ENCODE data around the gene TTLL9.

DNA sequence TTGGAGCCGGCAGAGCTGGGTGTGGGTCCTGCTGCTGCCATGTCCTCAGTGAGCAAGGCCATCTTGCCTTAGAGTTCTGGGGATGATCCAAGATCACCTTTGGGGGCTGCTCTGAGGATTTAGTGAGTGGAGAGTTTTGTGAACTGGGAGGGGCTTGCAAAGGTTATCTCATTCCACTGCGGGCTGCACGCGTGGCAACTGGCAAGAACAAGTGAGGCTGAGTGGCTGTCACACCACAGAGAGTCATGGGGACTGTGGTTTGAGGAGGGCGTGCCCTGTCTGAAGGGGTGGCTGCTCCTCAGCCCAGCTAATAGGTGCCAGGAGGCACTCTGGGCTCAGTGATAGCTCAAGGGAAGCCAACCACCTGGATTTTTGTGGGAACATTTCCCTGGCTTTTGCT is 37.6 kb downstream of the TTLL9 start:
- TF ChIP-seq HDAC6 (IDR thresholded peaks at IDR 0.05; ENCODE audit: unreplicated experiment) (no peak), TAF1 (IDR thresholded peaks at IDR 0.05; ENCODE audit: borderline replicate concordance, low read depth, low read length) (no peak), ASH2L (IDR thresholded peaks at IDR 0.05; ENCODE audit: borderline replicate concordance, low read depth) (no peak), NRF1 (conservative IDR thresholded peaks at IDR 0.05; ENCODE audit: low read depth, low read length) (no peak), EZH2 (IDR thresholded peaks at IDR 0.05; ENCODE audit: borderline replicate concordance, control insufficient read depth, low read depth, low read length) (no peak), BACH1 (IDR thresholded peaks at IDR 0.05; ENCODE audit: borderline replicate concordance) (no peak), SMC3 (IDR thresholded peaks at IDR 0.05; ENCODE audit: borderline replicate concordance, low read length) (no peak), NR2F1 (conservative IDR thresholded peaks at IDR 0.05) (no peak), CBX3 (IDR thresholded peaks at IDR 0.05; ENCODE audit: borderline replicate concordance, low read depth) (no peak), MTA2 (IDR thresholded peaks at IDR 0.05; ENCODE audit: low read depth) (no peak)
- TF ChIP-seq, protein P1, sequence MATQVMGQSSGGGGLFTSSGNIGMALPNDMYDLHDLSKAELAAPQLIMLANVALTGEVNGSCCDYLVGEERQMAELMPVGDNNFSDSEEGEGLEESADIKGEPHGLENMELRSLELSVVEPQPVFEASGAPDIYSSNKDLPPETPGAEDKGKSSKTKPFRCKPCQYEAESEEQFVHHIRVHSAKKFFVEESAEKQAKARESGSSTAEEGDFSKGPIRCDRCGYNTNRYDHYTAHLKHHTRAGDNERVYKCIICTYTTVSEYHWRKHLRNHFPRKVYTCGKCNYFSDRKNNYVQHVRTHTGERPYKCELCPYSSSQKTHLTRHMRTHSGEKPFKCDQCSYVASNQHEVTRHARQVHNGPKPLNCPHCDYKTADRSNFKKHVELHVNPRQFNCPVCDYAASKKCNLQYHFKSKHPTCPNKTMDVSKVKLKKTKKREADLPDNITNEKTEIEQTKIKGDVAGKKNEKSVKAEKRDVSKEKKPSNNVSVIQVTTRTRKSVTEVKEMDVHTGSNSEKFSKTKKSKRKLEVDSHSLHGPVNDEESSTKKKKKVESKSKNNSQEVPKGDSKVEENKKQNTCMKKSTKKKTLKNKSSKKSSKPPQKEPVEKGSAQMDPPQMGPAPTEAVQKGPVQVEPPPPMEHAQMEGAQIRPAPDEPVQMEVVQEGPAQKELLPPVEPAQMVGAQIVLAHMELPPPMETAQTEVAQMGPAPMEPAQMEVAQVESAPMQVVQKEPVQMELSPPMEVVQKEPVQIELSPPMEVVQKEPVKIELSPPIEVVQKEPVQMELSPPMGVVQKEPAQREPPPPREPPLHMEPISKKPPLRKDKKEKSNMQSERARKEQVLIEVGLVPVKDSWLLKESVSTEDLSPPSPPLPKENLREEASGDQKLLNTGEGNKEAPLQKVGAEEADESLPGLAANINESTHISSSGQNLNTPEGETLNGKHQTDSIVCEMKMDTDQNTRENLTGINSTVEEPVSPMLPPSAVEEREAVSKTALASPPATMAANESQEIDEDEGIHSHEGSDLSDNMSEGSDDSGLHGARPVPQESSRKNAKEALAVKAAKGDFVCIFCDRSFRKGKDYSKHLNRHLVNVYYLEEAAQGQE (IDR thresholded peaks at IDR 0.05; ENCODE audit: low read depth, low read length): no peak
- TF ChIP-seq, protein P2, sequence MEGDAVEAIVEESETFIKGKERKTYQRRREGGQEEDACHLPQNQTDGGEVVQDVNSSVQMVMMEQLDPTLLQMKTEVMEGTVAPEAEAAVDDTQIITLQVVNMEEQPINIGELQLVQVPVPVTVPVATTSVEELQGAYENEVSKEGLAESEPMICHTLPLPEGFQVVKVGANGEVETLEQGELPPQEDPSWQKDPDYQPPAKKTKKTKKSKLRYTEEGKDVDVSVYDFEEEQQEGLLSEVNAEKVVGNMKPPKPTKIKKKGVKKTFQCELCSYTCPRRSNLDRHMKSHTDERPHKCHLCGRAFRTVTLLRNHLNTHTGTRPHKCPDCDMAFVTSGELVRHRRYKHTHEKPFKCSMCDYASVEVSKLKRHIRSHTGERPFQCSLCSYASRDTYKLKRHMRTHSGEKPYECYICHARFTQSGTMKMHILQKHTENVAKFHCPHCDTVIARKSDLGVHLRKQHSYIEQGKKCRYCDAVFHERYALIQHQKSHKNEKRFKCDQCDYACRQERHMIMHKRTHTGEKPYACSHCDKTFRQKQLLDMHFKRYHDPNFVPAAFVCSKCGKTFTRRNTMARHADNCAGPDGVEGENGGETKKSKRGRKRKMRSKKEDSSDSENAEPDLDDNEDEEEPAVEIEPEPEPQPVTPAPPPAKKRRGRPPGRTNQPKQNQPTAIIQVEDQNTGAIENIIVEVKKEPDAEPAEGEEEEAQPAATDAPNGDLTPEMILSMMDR (IDR thresholded peaks at IDR 0.05 in 2 of 3, conservative IDR thresholded peaks at IDR 0.05 in 1 of 3; ENCODE audit: control insufficient read depth in 2 of 3, extremely low read depth in 1 of 3, insufficient read depth in 1 of 3, low read depth in 3 of 3, low read length in 3 of 3): no peak
- TF ChIP-seq, protein P3, sequence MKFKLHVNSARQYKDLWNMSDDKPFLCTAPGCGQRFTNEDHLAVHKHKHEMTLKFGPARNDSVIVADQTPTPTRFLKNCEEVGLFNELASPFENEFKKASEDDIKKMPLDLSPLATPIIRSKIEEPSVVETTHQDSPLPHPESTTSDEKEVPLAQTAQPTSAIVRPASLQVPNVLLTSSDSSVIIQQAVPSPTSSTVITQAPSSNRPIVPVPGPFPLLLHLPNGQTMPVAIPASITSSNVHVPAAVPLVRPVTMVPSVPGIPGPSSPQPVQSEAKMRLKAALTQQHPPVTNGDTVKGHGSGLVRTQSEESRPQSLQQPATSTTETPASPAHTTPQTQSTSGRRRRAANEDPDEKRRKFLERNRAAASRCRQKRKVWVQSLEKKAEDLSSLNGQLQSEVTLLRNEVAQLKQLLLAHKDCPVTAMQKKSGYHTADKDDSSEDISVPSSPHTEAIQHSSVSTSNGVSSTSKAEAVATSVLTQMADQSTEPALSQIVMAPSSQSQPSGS (IDR thresholded peaks at IDR 0.05; ENCODE audit: low read length): no peak
